Esophagus muscularis mucosa (tissue), 3 donors: ENCODE measurements around the gene BIRC6.

Experiments
- CTCF ChIP-seq, 3 experiments: fragments of 200-600 bp in 2 of 3; fragments of 450-650 bp in 1 of 3; sonication (generic) in 2 of 3; IDR thresholded peaks; one replicate each; pipeline ENCODE4 v1.5.1; 2017 to 2019; ENCODE audit warnings: antibody characterized with exemption in 3 of 3, mild to moderate bottlenecking in 2 of 3, moderate library complexity in 1 of 3
- POLR2A ChIP-seq: fragments of 450-650 bp; IDR thresholded peaks from one replicate; pipeline ENCODE4 v1.6.1; 2017; ENCODE audit warnings: antibody characterized with exemption, moderate library complexity, mild to moderate bottlenecking, low read depth
- POLR2AphosphoS5 ChIP-seq, 2 donors: sonication (generic); formaldehyde crosslinking; IDR thresholded peaks; one replicate each; pipeline ENCODE4 v1.6.1; 2017; ENCODE audit warnings: antibody characterized with exemption in 2 of 2

GRCh38 chr2:32342801-32343200, 14.0 kb upstream of the BIRC6 start:
- TF ChIP-seq POLR2AphosphoS5 (IDR thresholded peaks at IDR 0.05) (no peak), CTCF (IDR thresholded peaks at IDR 0.05) (no peak), POLR2A (no peak)
